Measurements from ENCODE around the gene PRPF6.

Gene PRPF6

GRCh38 chr20:64079273-64080012 lies 98.5 kb downstream of the PRPF6 start, which contains the start of gene RGS19:
Gene RGS19, minus strand, starts transcription at chr20:64079518. Its CDS starts 2,632 bp downstream, at chr20:64076886.
- Histone ChIP-seq H3K36me3 (ENCODE audit: control insufficient read depth, insufficient read depth, low read length) (peaks cover 18% of the 10 kb centered on the region), H3K4me3 (ENCODE audit: insufficient read depth, low read depth, low read length, poor library complexity, severe bottlenecking) (peak within 1 kb of the TSS; percentile 85), H3K4me1 (ENCODE audit: control insufficient read depth, insufficient read depth, low read length, poor library complexity, severe bottlenecking) (peaks cover 46% of the 10 kb centered on the region), H3K9me3 (ENCODE audit: control insufficient read depth, low read length) (no peaks in the 10 kb centered on the region), H3K27me3 (replicated peaks; ENCODE audit: control insufficient read depth, insufficient read depth, low read length, poor library complexity, severe bottlenecking) (no peaks in the 10 kb centered on the region), H3K27ac (ENCODE audit: insufficient read depth, low read length, poor library complexity, severe bottlenecking) (peak within 1 kb of the TSS; percentile 82)
- DNase-seq: peak; percentile 57 to 66 (median 63)

GRCh38 chr20:64080013-64080812 lies 99.3 kb downstream of the PRPF6 start, which contains the start of gene OPRL1:
Gene OPRL1, plus strand, starts transcription at chr20:64080082. Its CDS starts 12,639 bp downstream, at chr20:64092721.
- H3K9me3 ChIP-seq (ENCODE audit: control insufficient read depth, low read length): no peaks in the 10 kb centered on the region
- H3K36me3 ChIP-seq (ENCODE audit: control insufficient read depth, insufficient read depth, low read length): peaks cover 11% of the 10 kb centered on the region
- no peaks in the 10 kb centered on the region for H3K27me3 ChIP-seq (replicated peaks; ENCODE audit: control insufficient read depth, insufficient read depth, low read length, poor library complexity, severe bottlenecking)
- H3K4me1 ChIP-seq (ENCODE audit: control insufficient read depth, insufficient read depth, low read length, poor library complexity, severe bottlenecking): peaks cover 51% of the 10 kb centered on the region
- H3K4me3 ChIP-seq (ENCODE audit: insufficient read depth, low read depth, low read length, poor library complexity, severe bottlenecking): peak within 1 kb of the TSS; percentile 85
- peak within 1 kb of the TSS; percentile 82 for H3K27ac ChIP-seq (ENCODE audit: insufficient read depth, low read length, poor library complexity, severe bottlenecking)
- DNase-seq: peak; percentile 57 to 65 (median 60)

- H3K4me1 ChIP-seq (ENCODE audit: control insufficient read depth, insufficient read depth, low read length, poor library complexity, severe bottlenecking): peaks cover 51% of the 10 kb centered on the region
- peaks cover 4% of the 10 kb centered on the region for H3K36me3 ChIP-seq (ENCODE audit: control insufficient read depth, insufficient read depth, low read length)
- peak overlapping the region; percentile 82 for H3K27ac ChIP-seq (ENCODE audit: insufficient read depth, low read length, poor library complexity, severe bottlenecking)
- no peak for DNase-seq
- no peak overlapping the region for H3K4me3 ChIP-seq (ENCODE audit: insufficient read depth, low read depth, low read length, poor library complexity, severe bottlenecking)
- H3K9me3 ChIP-seq (ENCODE audit: control insufficient read depth, low read length): no peaks in the 10 kb centered on the region
- no peaks in the 10 kb centered on the region for H3K27me3 ChIP-seq (replicated peaks; ENCODE audit: control insufficient read depth, insufficient read depth, low read length, poor library complexity, severe bottlenecking)
Observed at GRCh38 chr20:64080813-64081623, 100.1 kb downstream of the PRPF6 start.

GRCh38 chr20:64081624-64081964 lies 100.7 kb downstream of the PRPF6 start:
- Histone ChIP-seq H3K27me3 (replicated peaks; ENCODE audit: control insufficient read depth, insufficient read depth, low read length, poor library complexity, severe bottlenecking) (no peaks in the 10 kb centered on the region), H3K4me3 (ENCODE audit: insufficient read depth, low read depth, low read length, poor library complexity, severe bottlenecking) (no peak overlapping the region), H3K27ac (ENCODE audit: insufficient read depth, low read length, poor library complexity, severe bottlenecking) (no peak overlapping the region), H3K9me3 (ENCODE audit: control insufficient read depth, low read length) (no peaks in the 10 kb centered on the region), H3K4me1 (ENCODE audit: control insufficient read depth, insufficient read depth, low read length, poor library complexity, severe bottlenecking) (peaks cover 47% of the 10 kb centered on the region), H3K36me3 (ENCODE audit: control insufficient read depth, insufficient read depth, low read length) (no peaks in the 10 kb centered on the region)
- DNase-seq: no peak

GRCh38 chr20:64082126-64082731 lies 101.3 kb downstream of the PRPF6 start:
- H3K27ac ChIP-seq (ENCODE audit: insufficient read depth, low read length, poor library complexity, severe bottlenecking): peak overlapping the region; percentile 0
- no peak overlapping the region for H3K4me3 ChIP-seq (ENCODE audit: insufficient read depth, low read depth, low read length, poor library complexity, severe bottlenecking)
- DNase-seq: no peak
- H3K36me3 ChIP-seq (ENCODE audit: control insufficient read depth, insufficient read depth, low read length): no peaks in the 10 kb centered on the region
- H3K4me1 ChIP-seq (ENCODE audit: control insufficient read depth, insufficient read depth, low read length, poor library complexity, severe bottlenecking): peaks cover 40% of the 10 kb centered on the region
- no peaks in the 10 kb centered on the region for H3K9me3 ChIP-seq (ENCODE audit: control insufficient read depth, low read length)
- H3K27me3 ChIP-seq (replicated peaks; ENCODE audit: control insufficient read depth, insufficient read depth, low read length, poor library complexity, severe bottlenecking): no peaks in the 10 kb centered on the region
